A549 (cell line): ENCODE measurements around the gene RGS14.
A peak's percentile ranks its signal among the peaks of the same experiment; 100 is the strongest.

Source experiments
- CTCF ChIP-seq: fragments of >200 bp; sonication (Bioruptor Twin); formaldehyde crosslinking; IDR thresholded peaks from 3 replicates; pipeline ENCODE4 v1.5.1; 2016
- POLR2A ChIP-seq: IDR thresholded peaks from 2 replicates; pipeline ENCODE4 v1.6.1; 2012; ENCODE audit warnings: mild to moderate bottlenecking, low read length

GRCh38 chr5:177370488-177371119, 12.9 kb downstream of the RGS14 start:
- peak; percentile 51 for TF ChIP-seq CTCF
- no peak for TF ChIP-seq POLR2A
